Tibial nerve (tissue), 4 donors: ENCODE data around the gene WIZ. TPM values are rescaled to one million over a fixed set of nuclear protein-coding genes. Genes with fewer than 3 reads are reported as not detected.
A peak's percentile ranks its signal among the peaks of the same experiment; 100 is the strongest.

Experiments
- DNase-seq, 2 donors: peaks; one replicate each; pipeline ENCODE4 v3.0.0-alpha.2; 2019; ENCODE audit warnings: low spot score in 2 of 2
- H3K27ac ChIP-seq, 4 donors: fragments of 200-600 bp; sonication (generic) in 3 of 4; one replicate each; pipeline ENCODE4 v1.5.1; 2017 to 2019; ENCODE audit warnings: mild to moderate bottlenecking in 1 of 4
- H3K27me3 ChIP-seq, 2 donors: fragments of 200-600 bp; sonication (generic) in 1 of 2; one replicate each; pipeline versions ENCODE4 v1.5.1 to v1.6.0; 2017 to 2019
- H3K36me3 ChIP-seq, 3 donors: fragments of 200-600 bp; sonication (generic); one replicate each; pipeline ENCODE4 v1.5.1; 2018 to 2019
- H3K4me1 ChIP-seq, 4 donors: fragments of 200-600 bp; sonication (generic) in 3 of 4; one replicate each; pipeline ENCODE4 v1.5.1; 2017 to 2019
- H3K4me3 ChIP-seq, 4 donors: fragments of 200-600 bp; sonication (generic) in 3 of 4; one replicate each; pipeline ENCODE4 v1.5.1; 2017 to 2019; ENCODE audit warnings: mild to moderate bottlenecking in 1 of 4, moderate library complexity in 1 of 4
- H3K9me3 ChIP-seq, 4 donors: fragments of 200-600 bp; sonication (generic) in 3 of 4; one replicate each; pipeline ENCODE4 v1.5.1; 2017 to 2019
- EP300 ChIP-seq, 2 donors: sonication (generic); formaldehyde crosslinking; IDR thresholded peaks; one replicate each; pipeline ENCODE4 v1.6.1; 2017; ENCODE audit warnings: antibody characterized with exemption in 2 of 2, mild to moderate bottlenecking in 1 of 2
- POLR2A ChIP-seq, 2 donors: fragments of 450-650 bp; IDR thresholded peaks; one replicate each; pipeline ENCODE4 v1.6.1; 2017; ENCODE audit warnings: antibody characterized with exemption in 2 of 2, mild to moderate bottlenecking in 2 of 2, moderate library complexity in 2 of 2
- WGBS, 2 donors: methylation state at CpG; one replicate each; pipeline ENCODE4 v1.1.5; 2018; 5-methylcytosine and 5-hydroxymethylcytosine counted together
- total RNA-seq, 4 donors: library from RNA; depleted of rRNA; stranded (reverse); fragments of >200 nt; gene quantifications; one replicate each; pipeline ENCODE4 v1.1.0, GENCODE V29; 2016
- TF ChIP-seq, protein P1 (sequence below), 5 experiments: fragments of 200-600 bp in 3 of 5; fragments of 450-650 bp in 2 of 5; sonication (generic) in 3 of 5; IDR thresholded peaks; one replicate each; pipeline ENCODE4 v1.5.1; 2016 to 2019; ENCODE audit warnings: antibody characterized with exemption in 5 of 5, mild to moderate bottlenecking in 3 of 5, moderate library complexity in 2 of 5

Gene WIZ
- total RNA-seq, 4 donors from 2014 or later, result 31.5 to 108 (median 46.3) TPM

DNA sequence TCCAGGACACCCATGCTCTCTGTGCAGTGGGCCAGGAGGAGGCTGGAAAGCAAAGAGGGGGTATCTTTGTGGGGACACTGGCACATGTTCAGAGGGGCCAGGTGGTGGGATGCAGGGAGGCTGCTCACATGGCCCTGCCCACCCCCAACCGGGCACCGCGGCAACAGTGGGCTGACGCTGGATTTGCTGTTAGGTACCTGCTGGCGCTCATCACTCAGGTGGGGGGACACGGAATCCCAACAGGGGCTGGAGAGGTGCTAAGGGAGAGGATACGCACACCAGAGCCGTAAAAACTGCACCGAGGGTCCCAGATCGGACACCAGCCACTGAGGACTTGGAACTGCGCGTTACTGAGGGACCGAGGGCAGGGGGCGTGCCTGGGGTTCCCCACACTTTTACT is 50.1 kb downstream of the WIZ start:
- H3K36me3 ChIP-seq, result peaks cover 16 to 86% (median 48%) of the 10 kb centered on the region in 3 donors
- WGBS, 2 donors, result 94 to 96% methylated on average over 14 of the region's 14 CpGs
- H3K27ac ChIP-seq, result peak overlapping the region in 1 of 4 donors; percentile 54
- H3K4me1 ChIP-seq, result peaks cover 2 to 48% (median 21%) of the 10 kb centered on the region in 4 donors
- H3K4me3 ChIP-seq, result no peak overlapping the region
- no peaks in the 10 kb centered on the region for H3K9me3 ChIP-seq
- DNase-seq, result no peak
- TF ChIP-seq, protein P1, sequence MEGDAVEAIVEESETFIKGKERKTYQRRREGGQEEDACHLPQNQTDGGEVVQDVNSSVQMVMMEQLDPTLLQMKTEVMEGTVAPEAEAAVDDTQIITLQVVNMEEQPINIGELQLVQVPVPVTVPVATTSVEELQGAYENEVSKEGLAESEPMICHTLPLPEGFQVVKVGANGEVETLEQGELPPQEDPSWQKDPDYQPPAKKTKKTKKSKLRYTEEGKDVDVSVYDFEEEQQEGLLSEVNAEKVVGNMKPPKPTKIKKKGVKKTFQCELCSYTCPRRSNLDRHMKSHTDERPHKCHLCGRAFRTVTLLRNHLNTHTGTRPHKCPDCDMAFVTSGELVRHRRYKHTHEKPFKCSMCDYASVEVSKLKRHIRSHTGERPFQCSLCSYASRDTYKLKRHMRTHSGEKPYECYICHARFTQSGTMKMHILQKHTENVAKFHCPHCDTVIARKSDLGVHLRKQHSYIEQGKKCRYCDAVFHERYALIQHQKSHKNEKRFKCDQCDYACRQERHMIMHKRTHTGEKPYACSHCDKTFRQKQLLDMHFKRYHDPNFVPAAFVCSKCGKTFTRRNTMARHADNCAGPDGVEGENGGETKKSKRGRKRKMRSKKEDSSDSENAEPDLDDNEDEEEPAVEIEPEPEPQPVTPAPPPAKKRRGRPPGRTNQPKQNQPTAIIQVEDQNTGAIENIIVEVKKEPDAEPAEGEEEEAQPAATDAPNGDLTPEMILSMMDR (IDR thresholded peaks at IDR 0.05), result no peak
- TF ChIP-seq EP300 (IDR thresholded peaks at IDR 0.05) (no peak), POLR2A (IDR thresholded peaks at IDR 0.05) (no peak)
- no peaks in the 10 kb centered on the region for H3K27me3 ChIP-seq

DNA sequence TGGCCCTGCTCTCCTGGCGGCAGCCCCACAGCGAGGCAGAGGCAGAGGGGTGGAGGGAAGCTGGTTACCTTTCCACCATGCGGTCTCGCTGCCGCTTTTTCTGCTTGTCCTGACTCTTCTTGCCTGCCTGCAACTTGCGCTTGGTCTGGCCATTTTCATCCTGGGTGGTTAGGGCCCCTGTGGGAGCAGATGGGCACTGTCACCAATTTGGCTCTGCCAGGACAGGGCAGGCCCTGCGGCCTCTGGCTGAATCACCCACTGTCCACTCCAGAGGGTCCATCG is 50.6 kb downstream of the WIZ start:
- Histone ChIP-seq H3K4me3 (no peak overlapping the region), H3K27me3 (no peaks in the 10 kb centered on the region), H3K36me3 (peaks cover 16 to 90% (median 48%) of the 10 kb centered on the region in 3 donors), H3K9me3 (no peaks in the 10 kb centered on the region), H3K4me1 (peaks cover 0 to 43% (median 17%) of the 10 kb centered on the region in 4 donors), H3K27ac (no peak overlapping the region)
- TF ChIP-seq, protein P1 (IDR thresholded peaks at IDR 0.05), result no peak
- no peak for TF ChIP-seq EP300 (IDR thresholded peaks at IDR 0.05)
- TF ChIP-seq POLR2A (IDR thresholded peaks at IDR 0.05), result no peak
- 90 to 96% methylated on average over 7 to 8 of the region's 8 CpGs for WGBS, 2 donors
- DNase-seq, result no peak

DNA sequence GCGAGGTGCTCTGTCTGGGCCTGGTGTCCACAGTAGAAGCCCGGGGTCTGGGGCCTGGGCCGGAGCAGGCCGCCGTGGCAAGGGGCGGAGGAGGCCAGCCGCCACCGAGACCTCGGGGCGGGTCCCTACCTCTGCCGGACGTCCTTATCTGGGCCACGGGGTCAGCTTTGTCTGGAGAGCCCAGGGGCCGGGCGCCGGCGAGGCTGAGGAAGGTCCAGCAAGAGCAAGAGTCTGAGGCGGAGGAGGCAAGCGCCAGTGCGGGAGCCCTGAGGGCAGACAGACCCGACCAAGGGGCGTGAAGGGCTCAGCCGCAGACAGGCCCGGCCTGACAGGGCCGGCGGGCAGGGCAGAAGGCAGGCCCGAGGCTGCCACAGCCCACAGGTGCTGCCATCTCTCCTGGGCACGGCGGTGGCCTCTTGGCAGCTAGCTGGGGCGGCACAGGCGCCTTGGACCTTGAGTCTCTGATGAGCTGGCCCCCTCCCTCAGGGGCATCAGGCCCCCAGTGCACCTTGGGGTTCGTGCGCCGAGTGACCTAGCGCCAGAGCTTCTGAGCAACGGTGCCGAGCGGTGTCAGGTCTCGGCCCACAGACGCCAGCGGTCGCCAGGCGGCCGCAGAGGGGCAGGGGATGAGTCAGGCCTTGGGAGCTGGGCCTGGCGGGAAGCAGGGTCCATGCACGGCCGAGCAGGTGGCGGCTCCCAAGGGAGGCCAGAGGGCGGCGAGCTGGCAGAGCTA is 51.1 kb downstream of the WIZ start:
- peaks cover 0 to 38% (median 12%) of the 10 kb centered on the region in 4 donors for H3K4me1 ChIP-seq
- H3K27ac ChIP-seq, result no peak overlapping the region
- H3K36me3 ChIP-seq, result peaks cover 16 to 92% (median 48%) of the 10 kb centered on the region in 3 donors
- H3K4me3 ChIP-seq, result no peak overlapping the region
- TF ChIP-seq POLR2A (IDR thresholded peaks at IDR 0.05) (no peak), EP300 (IDR thresholded peaks at IDR 0.05) (no peak)
- TF ChIP-seq, protein P1 (IDR thresholded peaks at IDR 0.05), result no peak
- no peaks in the 10 kb centered on the region for H3K9me3 ChIP-seq
- 88 to 92% methylated on average over 30 to 50 of the region's 50 CpGs for WGBS, 2 donors
- no peaks in the 10 kb centered on the region for H3K27me3 ChIP-seq
- no peak for DNase-seq

DNA sequence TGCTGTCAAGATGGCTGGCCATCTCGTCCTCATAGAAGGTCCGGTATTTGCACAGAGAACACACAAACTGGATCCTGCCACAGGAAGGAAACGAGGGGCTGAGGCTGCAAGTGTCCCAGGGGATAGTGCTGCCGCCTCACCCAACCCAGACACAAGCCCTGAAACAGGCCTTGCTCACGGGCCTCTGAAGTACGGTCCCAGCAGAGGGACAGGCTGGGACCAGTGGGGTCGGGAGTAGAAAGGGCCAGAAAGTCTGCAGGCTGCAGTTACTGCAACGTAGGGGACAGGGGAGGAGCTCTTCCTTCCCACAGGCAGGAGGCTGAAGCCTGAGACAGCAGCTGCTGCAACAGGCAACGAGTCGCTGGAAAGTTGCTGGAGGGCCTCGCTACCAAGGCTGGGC is 52.0 kb downstream of the WIZ start:
- Histone ChIP-seq H3K4me3 (no peak overlapping the region), H3K9me3 (no peaks in the 10 kb centered on the region), H3K27me3 (no peaks in the 10 kb centered on the region), H3K4me1 (peaks cover 0 to 30% (median 4%) of the 10 kb centered on the region in 4 donors), H3K27ac (no peak overlapping the region), H3K36me3 (peaks cover 16 to 92% (median 48%) of the 10 kb centered on the region in 3 donors)
- DNase-seq, result no peak
- 77 to 85% methylated on average over 11 of the region's 11 CpGs for WGBS, 2 donors
- no peak for TF ChIP-seq POLR2A (IDR thresholded peaks at IDR 0.05)
- TF ChIP-seq, protein P1 (IDR thresholded peaks at IDR 0.05), result no peak
- no peak for TF ChIP-seq EP300 (IDR thresholded peaks at IDR 0.05)

DNA sequence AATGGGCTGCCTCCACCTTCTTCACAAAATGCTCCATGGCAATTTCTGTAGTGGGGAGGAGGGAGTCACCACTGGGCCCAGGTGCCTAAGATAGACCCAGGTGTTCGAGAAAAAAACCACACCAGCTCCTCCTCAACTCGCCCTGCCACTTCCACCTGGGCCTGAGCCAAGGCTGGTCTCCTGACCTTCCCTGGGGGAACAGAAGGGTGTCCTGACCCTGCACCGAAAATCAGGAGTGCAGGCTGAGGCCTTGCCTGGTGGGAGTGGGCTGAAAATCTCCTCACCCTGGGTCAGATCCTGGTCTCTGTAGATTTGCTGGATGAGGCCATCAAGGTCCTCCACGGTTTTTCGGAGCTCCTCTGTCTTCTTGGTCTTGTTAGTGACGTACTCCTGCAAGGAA is 52.5 kb downstream of the WIZ start:
- no peak for DNase-seq
- WGBS, 2 donors, result 88 to 89% methylated on average over 6 of the region's 6 CpGs
- Histone ChIP-seq H3K4me3 (no peak overlapping the region), H3K27me3 (no peaks in the 10 kb centered on the region), H3K9me3 (no peaks in the 10 kb centered on the region), H3K4me1 (peaks cover 0 to 24% (median 2%) of the 10 kb centered on the region in 4 donors), H3K27ac (no peak overlapping the region), H3K36me3 (peaks cover 16 to 92% (median 48%) of the 10 kb centered on the region in 3 donors)
- TF ChIP-seq EP300 (IDR thresholded peaks at IDR 0.05) (no peak), POLR2A (IDR thresholded peaks at IDR 0.05) (no peak)
- TF ChIP-seq, protein P1 (IDR thresholded peaks at IDR 0.05), result no peak
